Chondrocyte (in vitro differentiated cells): ENCODE data around the gene PASK. TPM values are rescaled to one million over a fixed set of nuclear protein-coding genes. Genes with fewer than 3 reads are reported as not detected.

ENCODE experiments used
- DNase-seq: peaks from one replicate; pipeline ENCODE4 v3.0.0; 2021; ENCODE audit warnings: mixed read lengths, low spot score
- H3K27ac Mint-ChIP-seq: one replicate; pipeline ENCODE4 v1.8.0; 2021; ENCODE audit warnings: mild to moderate bottlenecking, moderate library complexity, mixed read lengths; ENCODE audit not compliant: unreplicated experiment
- H3K27me3 Mint-ChIP-seq: 2 replicates; pipeline ENCODE4 v1.8.0; 2021; ENCODE audit warnings: low read depth, mixed read lengths
- H3K36me3 Mint-ChIP-seq: 2 replicates; pipeline ENCODE4 v1.8.0; 2021; ENCODE audit warnings: low read depth, mixed read lengths
- H3K4me1 Mint-ChIP-seq: 2 replicates; pipeline ENCODE4 v1.8.0; 2021; ENCODE audit warnings: low read depth, mild to moderate bottlenecking, mixed read lengths
- H3K4me3 Mint-ChIP-seq: one replicate; pipeline ENCODE4 v1.8.0; 2021; ENCODE audit warnings: mild to moderate bottlenecking, moderate library complexity, mixed read lengths; ENCODE audit not compliant: unreplicated experiment
- H3K9me3 Mint-ChIP-seq: 2 replicates; pipeline ENCODE4 v1.8.0; 2021; ENCODE audit warnings: low read depth, mixed read lengths
- CTCF ChIP-seq: fragments of 200-600 bp; sonication (generic); IDR thresholded peaks from 2 replicates; pipeline ENCODE4 v1.5.0; 2021; ENCODE audit warnings: antibody characterized with exemption, mild to moderate bottlenecking, moderate library complexity
- total RNA-seq: library from RNA; stranded (reverse); gene quantifications from 3 replicates; pipeline ENCODE4 v1.2.1, GENCODE V29; 2021

PASK gene
- total RNA-seq, 1 donor from 2014 or later = 4.5 TPM

- no peak for TF ChIP-seq CTCF
- H3K9me3 Mint-ChIP-seq = no peaks in the 10 kb centered on the region
- no peaks in the 10 kb centered on the region for H3K4me1 Mint-ChIP-seq
- no peak for DNase-seq
- H3K27me3 Mint-ChIP-seq = no peaks in the 10 kb centered on the region
- H3K36me3 Mint-ChIP-seq = peaks cover 10% of the 10 kb centered on the region
- H3K4me3 Mint-ChIP-seq = no peak overlapping the region
- no peak overlapping the region for H3K27ac Mint-ChIP-seq
Measured at GRCh38 chr2:241179899-241180298, 30.6 kb upstream of the PASK start.

GRCh38 chr2:241178961-241179360 is 29.7 kb upstream of the PASK start:
- TF ChIP-seq CTCF = no peak
- no peak for DNase-seq
- Mint-ChIP-seq H3K27me3 (no peaks in the 10 kb centered on the region), H3K36me3 (peaks cover 11% of the 10 kb centered on the region), H3K4me1 (no peaks in the 10 kb centered on the region), H3K9me3 (no peaks in the 10 kb centered on the region), H3K27ac (no peak overlapping the region), H3K4me3 (no peak overlapping the region)

DNA sequence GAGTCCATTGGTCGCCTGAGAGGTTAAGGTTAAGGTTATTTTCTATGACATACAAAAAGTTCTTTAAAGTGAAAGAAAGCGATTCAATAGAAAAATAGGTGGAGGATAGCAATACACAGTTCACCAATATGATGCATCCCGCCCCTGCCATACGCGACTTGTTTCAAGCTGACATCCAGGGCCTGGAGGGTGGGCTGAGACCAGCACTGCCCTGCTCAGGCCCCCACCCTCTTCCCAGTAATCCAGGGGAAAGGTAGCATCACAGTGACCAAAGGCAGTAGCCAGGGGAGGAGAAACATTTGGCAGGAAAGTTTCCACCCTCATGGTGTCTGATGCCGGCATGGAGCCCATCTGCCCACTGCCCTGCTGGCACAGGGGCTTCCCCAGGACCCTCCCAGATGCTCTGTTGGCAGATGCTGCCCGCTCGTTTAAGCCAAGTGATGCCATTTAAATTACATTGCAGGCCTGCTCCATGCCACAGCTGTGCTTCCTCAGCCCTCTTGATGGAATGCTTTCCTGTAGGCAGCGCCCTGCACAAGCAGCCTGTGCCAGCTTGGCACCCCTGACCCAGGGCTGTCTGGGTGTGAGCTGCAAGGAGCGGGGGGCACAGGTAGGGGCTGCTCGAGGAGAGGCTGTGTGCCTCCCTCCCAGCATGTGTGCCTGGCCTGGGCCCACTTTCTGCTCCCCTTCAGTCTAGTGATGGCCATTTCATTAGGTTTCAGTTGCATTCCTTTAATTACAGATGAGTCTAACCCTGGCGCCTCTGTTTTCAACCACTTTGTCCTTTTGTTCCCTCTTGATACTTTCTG is 28.5 kb upstream of the PASK start:
- Mint-ChIP-seq H3K4me3 (no peak overlapping the region), H3K4me1 (no peaks in the 10 kb centered on the region), H3K36me3 (peaks cover 17% of the 10 kb centered on the region), H3K9me3 (no peaks in the 10 kb centered on the region), H3K27ac (no peak overlapping the region), H3K27me3 (no peaks in the 10 kb centered on the region)
- DNase-seq = peak; percentile 72
- TF ChIP-seq CTCF = no peak

GRCh38 chr2:241173557-241173956 is 24.3 kb upstream of the PASK start:
- H3K36me3 Mint-ChIP-seq = peaks cover 40% of the 10 kb centered on the region
- no peaks in the 10 kb centered on the region for H3K27me3 Mint-ChIP-seq
- no peak overlapping the region for H3K27ac Mint-ChIP-seq
- TF ChIP-seq CTCF = no peak
- no peak for DNase-seq
- H3K9me3 Mint-ChIP-seq = peaks cover 21% of the 10 kb centered on the region
- H3K4me3 Mint-ChIP-seq = no peak overlapping the region
- H3K4me1 Mint-ChIP-seq = no peaks in the 10 kb centered on the region

DNA sequence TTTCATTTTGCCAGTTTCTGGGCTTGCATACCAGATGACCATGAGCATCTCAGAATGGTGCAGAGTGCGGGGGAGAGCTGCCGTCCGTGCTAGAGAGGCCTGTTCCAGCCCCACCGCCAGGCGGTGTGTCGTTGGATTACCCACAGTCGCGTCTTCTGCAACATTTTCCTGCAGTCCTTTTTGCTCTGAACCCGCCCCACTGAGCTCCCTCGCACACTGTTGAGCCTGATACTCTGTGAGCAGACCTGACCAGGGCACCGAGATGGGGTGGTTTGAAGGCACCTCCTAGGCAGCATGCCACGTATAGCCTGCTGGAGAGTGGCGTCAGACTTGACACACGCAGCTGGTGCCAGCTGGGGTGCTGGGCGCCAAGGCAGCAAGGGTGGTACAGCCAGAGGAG is 19.1 kb upstream of the PASK start:
- H3K4me1 Mint-ChIP-seq = no peaks in the 10 kb centered on the region
- peaks cover 39% of the 10 kb centered on the region for H3K36me3 Mint-ChIP-seq
- H3K27me3 Mint-ChIP-seq = no peaks in the 10 kb centered on the region
- no peak for DNase-seq
- no peak overlapping the region for H3K4me3 Mint-ChIP-seq
- H3K9me3 Mint-ChIP-seq = peaks cover 21% of the 10 kb centered on the region
- no peak overlapping the region for H3K27ac Mint-ChIP-seq
- no peak for TF ChIP-seq CTCF
